LHCN-M2 (cell line): ENCODE measurements around the gene ASB4. TPM values are rescaled to one million over a fixed set of nuclear protein-coding genes. Genes with fewer than 3 reads are reported as not detected.
A peak's percentile ranks its signal among the peaks of the same experiment; 100 is the strongest.

Experiments
- DNase-seq: peaks from one replicate; pipeline ENCODE4 v3.0.0-alpha.2; 2012; ENCODE audit warnings: low read depth
- total RNA-seq: library from RNA; depleted of rRNA; stranded (reverse); fragments of >200 nt; gene quantifications from 2 replicates; pipeline ENCODE4 v1.2.3, GENCODE V29; 2014

ASB4 gene
- total RNA-seq, 1 experiment from 2014 or later = 0.06 TPM

DNA sequence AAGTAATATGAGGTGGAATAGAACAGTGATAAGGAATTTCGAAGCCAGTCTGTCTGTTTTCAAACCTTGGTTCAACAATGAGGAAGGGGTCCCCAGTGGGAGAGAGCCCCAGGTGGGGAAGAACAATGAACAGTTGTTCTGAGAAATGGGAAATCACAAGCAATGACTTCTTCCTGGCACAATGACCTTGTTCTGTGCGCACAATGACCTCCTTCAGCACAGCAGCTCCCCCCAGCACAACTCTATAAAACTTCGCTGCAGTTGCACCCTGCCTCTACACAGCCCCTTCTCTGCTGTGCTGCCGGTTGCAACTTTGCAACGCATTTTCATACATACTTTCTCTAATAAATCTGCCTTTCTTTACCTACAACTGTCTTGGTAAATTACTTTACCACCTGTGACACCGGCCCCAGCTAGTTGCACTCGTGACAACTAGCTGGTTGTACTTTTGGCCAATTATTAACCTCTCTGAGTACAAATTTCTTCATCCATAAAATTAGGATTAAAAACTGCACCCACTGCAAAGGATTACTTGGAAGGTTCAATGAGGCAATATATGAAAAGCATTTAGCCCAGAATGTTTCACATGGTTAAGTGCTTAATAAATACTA, 40.5 kb downstream of the ASB4 start:
- no peak for DNase-seq

- DNase-seq = peak; percentile 58
Observed at GRCh38 chr7:95527033-95527775, 41.5 kb downstream of the ASB4 start.

DNA sequence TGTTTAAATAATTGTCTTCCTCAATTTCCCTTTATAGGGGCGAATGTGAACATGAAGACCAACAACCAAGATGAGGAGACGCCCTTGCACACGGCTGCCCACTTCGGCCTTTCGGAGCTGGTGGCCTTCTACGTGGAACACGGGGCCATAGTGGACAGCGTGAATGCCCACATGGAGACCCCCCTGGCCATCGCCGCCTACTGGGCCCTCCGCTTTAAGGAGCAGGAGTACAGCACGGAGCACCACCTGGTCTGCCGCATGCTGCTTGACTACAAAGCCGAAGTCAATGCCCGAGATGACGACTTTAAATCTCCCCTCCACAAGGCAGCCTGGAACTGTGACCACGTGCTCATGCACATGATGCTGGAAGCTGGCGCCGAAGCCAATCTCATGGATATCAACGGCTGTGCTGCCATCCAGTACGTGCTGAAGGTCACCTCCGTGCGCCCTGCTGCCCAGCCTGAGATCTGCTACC, 42.1 kb downstream of the ASB4 start:
- DNase-seq = no peak

- DNase-seq = no peak
Observed at GRCh38 chr7:95529701-95530100, 44.0 kb downstream of the ASB4 start.

- DNase-seq = no peak
Observed at GRCh38 chr7:95530881-95531280, 45.1 kb downstream of the ASB4 start.

GRCh38 chr7:95531605-95532219, 46.0 kb downstream of the ASB4 start:
- DNase-seq = no peak

- no peak for DNase-seq
Observed at GRCh38 chr7:95534796-95535195, 49.1 kb downstream of the ASB4 start.

DNA sequence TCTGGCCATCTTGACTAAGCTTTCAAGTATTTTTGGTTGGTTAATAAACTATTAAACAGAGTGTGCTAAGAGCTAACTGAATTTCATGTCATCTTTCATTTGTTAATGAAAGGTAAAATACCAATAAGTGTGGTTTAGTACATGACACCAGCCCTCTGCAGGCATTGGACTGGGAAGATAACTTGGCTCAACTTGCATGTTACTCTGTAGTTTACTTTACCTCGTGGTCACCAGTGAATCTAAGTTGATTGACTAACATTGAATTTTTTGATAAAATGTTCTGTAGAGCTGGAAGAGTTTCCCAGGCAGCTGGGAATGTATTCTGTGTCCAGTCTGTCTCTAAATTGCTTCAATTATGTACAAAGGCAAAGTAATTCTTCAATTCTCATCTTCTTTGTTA, 49.9 kb downstream of the ASB4 start:
- DNase-seq = no peak

DNA sequence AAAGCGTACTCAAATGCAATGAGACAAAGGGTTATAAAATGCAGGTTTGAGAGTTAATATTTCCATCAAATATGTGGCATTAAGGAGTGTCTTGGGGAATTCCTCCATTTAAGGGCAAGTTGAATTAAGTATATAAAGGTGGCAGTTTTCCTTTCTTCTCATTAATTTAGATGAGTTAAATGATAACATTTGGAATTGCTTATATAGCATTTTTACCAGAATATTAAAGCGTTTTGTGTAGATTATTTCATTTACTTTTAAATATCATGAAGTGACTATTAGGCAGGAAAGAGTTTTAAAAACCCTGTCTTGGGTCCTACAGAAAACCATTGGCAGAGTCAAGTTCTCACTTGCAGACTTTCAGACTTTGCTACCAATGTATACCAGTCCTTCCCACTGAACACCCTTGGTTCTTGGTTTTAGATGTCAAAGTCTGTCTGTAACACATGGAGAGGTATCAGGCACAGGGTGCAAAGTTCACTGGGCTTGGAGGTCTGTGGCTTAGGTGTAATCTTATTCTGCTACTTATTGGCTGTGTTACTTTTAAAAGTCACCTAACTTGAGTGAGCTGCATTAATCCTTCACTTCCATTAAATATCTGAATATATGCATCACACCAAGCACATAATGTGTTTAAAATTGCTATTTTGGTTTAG, 51.0 kb downstream of the ASB4 start:
- DNase-seq = no peak

DNA sequence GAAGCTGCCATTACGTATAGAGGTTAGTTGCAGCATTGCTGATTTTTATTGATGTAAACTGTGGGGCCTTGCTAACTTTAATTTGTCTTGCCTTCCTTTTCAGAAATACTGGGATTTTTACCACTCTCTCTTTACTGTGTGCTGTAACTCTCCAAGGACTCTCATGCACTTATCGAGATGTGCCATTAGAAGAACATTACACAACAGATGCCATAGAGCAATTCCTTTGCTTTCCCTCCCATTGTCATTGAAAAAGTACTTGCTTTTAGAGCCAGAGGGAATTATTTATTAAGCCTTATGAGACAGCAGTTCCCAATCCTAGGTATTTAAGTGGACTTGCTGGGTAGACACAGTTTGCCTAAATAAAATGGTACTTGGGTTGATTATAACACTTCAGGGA, 51.7 kb downstream of the ASB4 start:
- no peak for DNase-seq

GRCh38 chr7:95539426-95539825, 53.7 kb downstream of the ASB4 start:
- DNase-seq = no peak

GRCh38 chr7:95540366-95540765, 54.6 kb downstream of the ASB4 start:
- DNase-seq = no peak

DNA sequence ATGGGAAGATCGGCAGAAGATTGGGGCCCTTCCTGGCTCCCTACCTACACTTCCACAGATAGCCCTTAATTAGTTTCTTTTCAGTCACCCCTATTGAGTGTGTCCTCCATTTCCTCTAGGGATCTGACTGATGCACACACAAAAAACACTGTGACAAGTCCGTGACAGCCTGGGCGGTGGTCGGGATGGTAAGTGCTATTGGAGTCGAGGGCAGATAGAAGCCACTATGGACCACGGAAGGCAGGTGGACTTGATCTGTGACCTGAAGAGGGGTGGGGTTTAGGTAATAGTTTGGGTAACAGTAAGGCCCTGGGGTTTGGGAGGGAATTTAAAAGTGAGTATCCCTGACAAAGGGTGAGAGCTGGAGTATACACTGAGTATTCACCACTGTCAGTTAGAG, 57.6 kb downstream of the ASB4 start:
- DNase-seq = no peak

GRCh38 chr7:95544171-95544570, 58.4 kb downstream of the ASB4 start:
- no peak for DNase-seq

- peak; percentile 78 for DNase-seq
Observed at GRCh38 chr7:95545007-95545615, 59.4 kb downstream of the ASB4 start.

- no peak for DNase-seq
Observed at GRCh38 chr7:95545673-95546072, 59.9 kb downstream of the ASB4 start.

DNA sequence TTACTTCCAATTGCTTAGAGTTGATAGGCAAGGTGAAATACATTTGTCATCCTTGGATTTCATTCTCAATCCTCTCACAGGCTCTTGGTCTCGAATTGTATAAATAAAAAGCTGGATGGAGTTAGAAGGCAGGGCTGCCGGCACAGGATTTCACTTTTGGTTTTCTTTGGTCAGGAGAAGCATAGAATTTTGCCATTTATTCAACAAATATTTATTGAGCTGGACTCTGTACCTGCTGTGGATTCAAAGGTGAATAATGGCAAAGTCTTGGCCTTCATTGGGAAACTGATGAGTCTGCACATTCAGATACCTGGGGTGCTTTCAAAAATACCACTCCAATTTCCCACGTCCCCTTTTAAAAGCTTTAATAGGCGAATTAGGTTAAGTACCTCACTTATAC, 60.9 kb downstream of the ASB4 start:
- no peak for DNase-seq

GRCh38 chr7:95547361-95548348, 61.9 kb downstream of the ASB4 start:
- no peak for DNase-seq

DNA sequence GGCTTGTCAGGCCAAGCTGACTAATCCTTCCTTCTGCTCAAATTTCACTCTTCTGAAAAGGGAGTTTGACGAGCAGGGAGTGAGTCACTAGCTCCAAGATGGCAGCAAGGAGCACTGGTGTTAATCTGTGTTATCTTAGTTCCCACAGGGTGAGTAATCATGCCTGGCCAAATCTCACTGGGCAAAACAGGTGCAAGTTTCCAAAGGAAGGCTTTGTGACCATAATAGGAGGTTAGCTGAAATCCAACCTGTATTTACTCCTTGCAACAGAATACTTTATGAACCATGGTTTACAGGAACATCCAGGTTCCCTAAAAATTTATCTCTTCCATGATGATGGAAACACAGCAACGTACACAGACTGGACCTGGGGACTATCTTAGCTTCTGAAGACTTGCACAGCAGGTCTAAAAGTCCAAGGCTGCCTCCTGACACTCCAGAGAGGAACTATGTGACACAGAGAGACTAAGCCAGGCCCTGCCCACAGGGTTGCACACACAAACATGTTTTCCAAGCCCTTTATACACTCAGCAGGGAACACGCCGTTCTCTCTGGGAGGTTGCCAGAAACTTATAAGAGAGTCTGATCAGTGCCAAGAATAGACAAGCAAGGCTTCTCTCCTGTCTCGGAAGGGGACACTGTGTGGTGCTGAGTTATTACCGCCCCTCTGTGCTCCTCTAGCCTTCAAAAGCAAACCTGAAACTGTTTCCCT, 64.2 kb downstream of the ASB4 start:
- peak; percentile 99 for DNase-seq

- DNase-seq = no peak
Observed at GRCh38 chr7:95550546-95550945, 64.8 kb downstream of the ASB4 start.
